Psoas muscle (tissue), 8 donors: ENCODE data around the gene CORO2B. TPM values are rescaled to one million over a fixed set of nuclear protein-coding genes. Genes with fewer than 3 reads are reported as not detected.
A peak's percentile ranks its signal among the peaks of the same experiment; 100 is the strongest.

Source experiments
- ATAC-seq, 4 donors: fragments of 200-7000 bp; cut with Tn5 transposase; one replicate each; pipeline ENCODE4 v1.9.1; 2020; ENCODE audit warnings: moderate library complexity in 3 of 4, mild to moderate bottlenecking in 2 of 4
- DNase-seq, 2 donors: peaks; one replicate each; pipeline ENCODE4 v3.0.0-alpha.2; 2020
- H3K27ac ChIP-seq: fragments of 200-600 bp; one replicate; pipeline ENCODE4 v1.8.0; 2022
- H3K27me3 ChIP-seq, 3 donors: fragments of 200-600 bp in 1 of 3; one replicate each; pipeline versions ENCODE4 v1.6.1 to v1.8.0; 2013 to 2022; ENCODE audit warnings: low read length in 2 of 3, mild to moderate bottlenecking in 2 of 3, moderate library complexity in 1 of 3; ENCODE audit not compliant: insufficient read depth in 3 of 3
- H3K36me3 ChIP-seq, 2 donors: fragments of 200-600 bp in 1 of 2; one replicate each; pipeline versions ENCODE4 v1.6.1 to v1.8.0; 2013 to 2022; ENCODE audit warnings: low read depth in 1 of 2, mild to moderate bottlenecking in 1 of 2, moderate library complexity in 1 of 2; ENCODE audit not compliant: insufficient read depth in 1 of 2
- H3K4me1 ChIP-seq: fragments of 200-600 bp; one replicate; pipeline ENCODE4 v1.8.0; 2022
- H3K4me3 ChIP-seq: fragments of 200-600 bp; one replicate; pipeline ENCODE4 v1.8.0; 2022; ENCODE audit warnings: mild to moderate bottlenecking
- H3K9me3 ChIP-seq: fragments of 200-600 bp; one replicate; pipeline ENCODE4 v1.8.0; 2022
- CTCF ChIP-seq: fragments of 200-600 bp; IDR thresholded peaks from one replicate; pipeline ENCODE4 v1.8.0; 2022; ENCODE audit warnings: antibody characterized with exemption
- WGBS, 3 donors: extraction: QIAGEN DNeasy Blood & Tissue Kit; methylation state at CpG; one replicate each; pipeline versions ENCODE4 v1.1.6 to v1.1.7; 2013; 5-methylcytosine and 5-hydroxymethylcytosine counted together
- intact Hi-C, 2 donors: fragments of 100-400 bp; cut with DNase I; formaldehyde crosslinking; loops; one replicate each; pipeline versions ENCODE4 v1.11.0 to v1.14.2; 2022
- long read RNA-seq, 2 donors: library from polyadenylated mRNA; unstranded; transcript quantifications; one replicate each; pipeline ENCODE4 v2.0.0, GENCODE V29; 2021
- polyA plus RNA-seq, 3 donors: library from polyadenylated mRNA; stranded (reverse); fragments of 200-250 nt; gene quantifications; one replicate each; pipeline ENCODE4 v1.2.3, GENCODE V29; 2013
- total RNA-seq, 4 donors: library from RNA; stranded (reverse); fragmentation: NEBNext Ultra II Directional in 2 of 4; extraction: Animal tissue kit (Norgen Biotek cat#: 25700) in 2 of 4; gene quantifications; one replicate each; pipeline versions ENCODE4 v1.2.1 to v1.2.4, GENCODE V29; 2021 to 2023
- donor health status: healthy with polysubstance abuse.
- donor health status: DM: no; HTN: no; CAD: no; lungs with moderate emphysema.
- donor health status: Bipolar disorder and iron deficiency.
- donor health status: healthy.
- donor health status: DM: yes; HTN: yes; CAD: no.
- donor health status: DM: no; HTN: no; CAD: no.
- donor health status: DM: no; HTN: no; CAD: no.
- donor health status: DM: yes; HTN: yes; CAD: no.

CORO2B gene
- 1 to 10 TPM; 1.4 to 3.0 (median 2.2) TPM for total RNA-seq
- polyA plus RNA-seq = 1 to 10 TPM; 1.1 to 3.2 (median 1.2) TPM
- long read RNA-seq, donor 1 = 0 reads
- long read RNA-seq, donor 2, partial matches to known transcripts = 3 of 5 reads
- long read RNA-seq, donor 2, other reads (novel, unspliced or antisense) = 0 of 5 reads

- no peaks in the 10 kb centered on the region for H3K9me3 ChIP-seq
These were observed at the start of gene CORO2B for GRCh38 chr15:68578980-68579935. TSS of gene CORO2B (plus strand) at chr15:68578993. CDS start at chr15:68579263, 270 bp downstream.

GRCh38 chr15:68531387-68532179 is 47.2 kb upstream of the CORO2B start:
- no peak for DNase-seq
- H3K4me3 ChIP-seq = no peak overlapping the region
- 94 to 100% (median 96%) methylated on average over 2 of the region's 2 CpGs for WGBS, 3 donors
- ATAC-seq = no peak
- H3K36me3 ChIP-seq = no peaks in the 10 kb centered on the region
- H3K27me3 ChIP-seq = no peaks in the 10 kb centered on the region
- H3K27ac ChIP-seq = no peak overlapping the region
- intact Hi-C loops = loop anchor here in 1 of 2 donors (10.0 kb wide), 1 partner anchor 287 kb away; no protein-coding TSS in a partner anchor
- H3K4me1 ChIP-seq = no peaks in the 10 kb centered on the region
- H3K9me3 ChIP-seq = peaks cover 12% of the 10 kb centered on the region
- TF ChIP-seq CTCF = no peak

More at GRCh38 chr15:68578980-68579935, at the start of gene CORO2B:
- ATAC-seq = peak in 3 of 4 donors; percentile 10 to 47 (median 32)
- Histone ChIP-seq H3K4me1 (peaks cover 11% of the 10 kb centered on the region), H3K36me3 (no peaks in the 10 kb centered on the region), H3K4me3 (peak within 1 kb of the TSS; percentile 71), H3K27ac (peak within 1 kb of the TSS; percentile 16), H3K27me3 (peaks cover 0 to 49% (median 5%) of the 10 kb centered on the region in 3 donors)
- intact Hi-C loops = loop anchor here in 1 of 2 donors (5.0 kb wide), 2 partner anchors 63 to 93 kb away; no protein-coding TSS in a partner anchor
- no peak for TF ChIP-seq CTCF
- WGBS, 3 donors = 2 to 4% (median 2%) methylated on average over 55 to 95 of the region's 95 CpGs
- peak; percentile 68 to 76 for DNase-seq

- H3K27me3 ChIP-seq = no peaks in the 10 kb centered on the region
- no peak overlapping the region for H3K4me3 ChIP-seq
- intact Hi-C loops = loop anchor here in 1 of 2 donors (10.0 kb wide), 1 partner anchor 292 kb away; no protein-coding TSS in a partner anchor
- DNase-seq = no peak
- H3K36me3 ChIP-seq = no peaks in the 10 kb centered on the region
- H3K9me3 ChIP-seq = peaks cover 18% of the 10 kb centered on the region
- no peaks in the 10 kb centered on the region for H3K4me1 ChIP-seq
- H3K27ac ChIP-seq = no peak overlapping the region
- no peak for TF ChIP-seq CTCF
- peak in 2 of 4 donors; percentile 44 to 54 for ATAC-seq
- WGBS, 3 donors = 49 to 66% (median 50%) methylated on average over 4 of the region's 4 CpGs
These were observed 42.3 kb upstream of the CORO2B start for GRCh38 chr15:68536331-68537095.

- H3K27ac ChIP-seq = no peak overlapping the region
- DNase-seq = no peak
These were observed 41.7 kb upstream of the CORO2B start for GRCh38 chr15:68537097-68537496.

More at GRCh38 chr15:68537097-68537496, 41.7 kb upstream of the CORO2B start:
- Histone ChIP-seq H3K36me3 (no peaks in the 10 kb centered on the region), H3K27me3 (no peaks in the 10 kb centered on the region), H3K9me3 (peaks cover 12% of the 10 kb centered on the region), H3K4me3 (no peak overlapping the region), H3K4me1 (no peaks in the 10 kb centered on the region)
- no peak for TF ChIP-seq CTCF
- intact Hi-C loops = loop anchor here in 1 of 2 donors (10.0 kb wide), 1 partner anchor 292 kb away; no protein-coding TSS in a partner anchor
- ATAC-seq = no peak
